IMR-90 (cell line): ENCODE results near the gene ZFPM1. TPM values are rescaled to one million over a fixed set of nuclear protein-coding genes. Genes with fewer than 3 reads are reported as not detected.

ENCODE experiments used
- ATAC-seq: fragments of 200-7000 bp; cut with Tn5 transposase; 2 replicates; pipeline ENCODE4 v1.9.1; 2020; ENCODE audit warnings: low read depth, mild to moderate bottlenecking, moderate library complexity
- BruUV-seq: library from RNA; stranded (reverse); fragments of 400-500 nt; replicated peaks from 2 replicates; lab custom pipeline; 2021; lab: Mats Ljungman, UMichigan
- CTCF ChIA-PET: fragments of 300-600 bp; formaldehyde crosslinking; extraction: SDS; loops from one replicate; lab custom pipeline; 2021; ENCODE audit warnings: antibody characterized with exemption; lab: Yijun Ruan, JAX
- POLR2A ChIA-PET: fragments of 300-600 bp; sonication (Branson Sonifier 250); formaldehyde crosslinking; loops from one replicate; lab custom pipeline; 2022; ENCODE audit warnings: antibody characterized with exemption; ENCODE audit not compliant: unreplicated experiment; lab: Charles Lee
- DNase-seq: peaks from one replicate; pipeline ENCODE4 v3.0.0; 2013
- H2AFZ ChIP-seq: replicated peaks from 2 replicates; pipeline ENCODE3; 2013; ENCODE audit warnings: low read length, mild to moderate bottlenecking; ENCODE audit not compliant: poor library complexity
- H2AK5ac ChIP-seq: 2 replicates; pipeline ENCODE4 v1.6.1; 2013; ENCODE audit warnings: low read depth, low read length, inconsistent platforms
- H2AK9ac ChIP-seq: replicated peaks from 2 replicates; pipeline ENCODE3; 2013; ENCODE audit warnings: mild to moderate bottlenecking, low read depth, low read length, moderate library complexity; ENCODE audit not compliant: poor library complexity
- H2BK120ac ChIP-seq: 2 replicates; pipeline ENCODE4 v1.6.1; 2013; ENCODE audit warnings: low read depth, low read length, inconsistent platforms
- H2BK15ac ChIP-seq: 3 replicates; pipeline ENCODE4 v1.6.1; 2013; ENCODE audit warnings: low read depth, low read length, inconsistent platforms
- H2BK20ac ChIP-seq: 2 replicates; pipeline ENCODE4 v1.6.1; 2013; ENCODE audit warnings: low read depth, mild to moderate bottlenecking, inconsistent platforms, low read length, moderate library complexity
- H2BK5ac ChIP-seq: 2 replicates; pipeline ENCODE4 v1.6.1; 2013; ENCODE audit warnings: mild to moderate bottlenecking, low read depth, low read length, inconsistent platforms; ENCODE audit not compliant: poor library complexity, severe bottlenecking
- H3K14ac ChIP-seq: replicated peaks from 2 replicates; pipeline ENCODE4 v1.6.1; 2013; ENCODE audit warnings: low read depth, low read length, inconsistent platforms
- H3K18ac ChIP-seq: 2 replicates; pipeline ENCODE4 v1.6.1; 2013; ENCODE audit warnings: low read depth, low read length, control low read depth
- H3K23ac ChIP-seq: 2 replicates; pipeline ENCODE4 v1.6.1; 2013; ENCODE audit warnings: low read depth, low read length, inconsistent platforms
- H3K27ac ChIP-seq: 2 replicates; pipeline ENCODE4 v1.5.1; 2013; ENCODE audit warnings: mild to moderate bottlenecking, control low read depth, low read length; ENCODE audit not compliant: insufficient read depth
- H3K27me3 ChIP-seq: 2 replicates; pipeline ENCODE4 v1.6.1; 2013; ENCODE audit warnings: low read length; ENCODE audit not compliant: control insufficient read depth, insufficient read depth
- H3K36me3 ChIP-seq: 2 replicates; pipeline ENCODE4 v1.6.1; 2013; ENCODE audit warnings: low read length, mixed read lengths; ENCODE audit not compliant: control insufficient read depth, insufficient read depth
- H3K4ac ChIP-seq: 2 replicates; pipeline ENCODE4 v1.6.1; 2013; ENCODE audit warnings: low read depth, low read length, inconsistent platforms
- H3K4me1 ChIP-seq: 2 replicates; pipeline ENCODE4 v1.6.1; 2013; ENCODE audit warnings: low read length, mixed read lengths; ENCODE audit not compliant: control insufficient read depth, insufficient read depth
- H3K4me2 ChIP-seq: 2 replicates; pipeline ENCODE4 v1.6.1; 2013; ENCODE audit warnings: low read depth, mild to moderate bottlenecking, control low read depth, low read length, moderate library complexity
- H3K4me3 ChIP-seq: 2 replicates; pipeline ENCODE4 v1.5.1; 2013; ENCODE audit warnings: low read depth, mild to moderate bottlenecking, control low read depth, low read length, moderate library complexity; ENCODE audit not compliant: insufficient read depth
- H3K56ac ChIP-seq: 2 replicates; pipeline ENCODE4 v1.6.1; 2013; ENCODE audit warnings: low read length, inconsistent platforms; ENCODE audit not compliant: insufficient read depth; ENCODE audit errors: extremely low read depth
- H3K79me1 ChIP-seq, 2 experiments: 2 replicates each; pipeline ENCODE4 v1.6.1; 2013; ENCODE audit warnings: low read length in 2 of 2, inconsistent platforms in 1 of 2, low read depth in 1 of 2
- H3K9ac ChIP-seq: 2 replicates; pipeline ENCODE4 v1.6.1; 2013; ENCODE audit warnings: low read depth, low read length, control low read depth
- H3K9me1 ChIP-seq: 2 replicates; pipeline ENCODE4 v1.6.1; 2013; ENCODE audit warnings: low read length, inconsistent platforms; ENCODE audit not compliant: insufficient read depth
- H3K9me3 ChIP-seq: 2 replicates; pipeline ENCODE4 v1.6.1; 2013; ENCODE audit warnings: low read length; ENCODE audit not compliant: control insufficient read depth, insufficient read depth
- H4K20me1 ChIP-seq: 2 replicates; pipeline ENCODE4 v1.6.1; 2013; ENCODE audit warnings: low read length, inconsistent platforms; ENCODE audit not compliant: insufficient read depth
- H4K5ac ChIP-seq: 2 replicates; pipeline ENCODE4 v1.6.1; 2013; ENCODE audit warnings: mild to moderate bottlenecking, low read depth, low read length, control low read depth
- H4K8ac ChIP-seq, 2 experiments: 2 replicates each; pipeline ENCODE4 v1.6.1; 2013; ENCODE audit warnings: low read depth in 2 of 2, low read length in 2 of 2, control low read depth in 1 of 2, inconsistent platforms in 1 of 2
- H4K91ac ChIP-seq: 2 replicates; pipeline ENCODE4 v1.6.1; 2013; ENCODE audit warnings: low read depth, low read length, inconsistent platforms; ENCODE audit not compliant: insufficient read depth
- BHLHE40 ChIP-seq: fragments of 150-350 bp; IDR thresholded peaks from 2 replicates; pipeline ENCODE4 v1.6.1; 2016; ENCODE audit warnings: mild to moderate bottlenecking, low read depth, low read length
- FOS ChIP-seq: fragments of 150-350 bp; IDR thresholded peaks from 2 replicates; pipeline ENCODE4 v1.6.1; 2016; ENCODE audit warnings: low read depth, low read length
- RAD21 ChIP-seq: IDR thresholded peaks from 2 replicates; pipeline ENCODE4 v1.6.1; 2012; ENCODE audit warnings: low read length, improper control_type of control experiment
- SMC3 ChIP-seq: fragments of 150-350 bp; IDR thresholded peaks from 2 replicates; pipeline ENCODE4 v1.6.1; 2016; ENCODE audit warnings: low read depth, mild to moderate bottlenecking, antibody characterized with exemption, low read length, moderate library complexity
- WGBS, 2 experiments: methylation state at CpG; one replicate each; pipeline versions ENCODE4 v1.1.5 to v1.1.7; 2013; ENCODE audit warnings: missing lambda C conversion rate in 2 of 2; ENCODE audit not compliant: insufficient read length in 1 of 2; ENCODE audit errors: extremely low coverage in 2 of 2; 5-methylcytosine and 5-hydroxymethylcytosine counted together
- dilution Hi-C: fragments of 300-500 bp; cut with HindIII; formaldehyde crosslinking; loops from one replicate; pipeline ENCODE4 v1.14.3; 2018; ENCODE audit warnings: low sequenced_read_pairs; ENCODE audit not compliant: unreplicated experiment
- in situ Hi-C: fragments of 300-500 bp; cut with MboI; formaldehyde crosslinking; loops from 3 replicates; pipeline ENCODE4 v1.14.3; 2019; ENCODE audit warnings: low sequenced_read_pairs, inconsistent platforms, mixed read lengths
- intact Hi-C: fragments of 100-400 bp; cut with micrococcal nuclease; formaldehyde crosslinking; loops from 2 replicates; pipeline ENCODE4 v1.10.0; 2022
- polyA plus RNA-seq, 3 experiments: library from polyadenylated mRNA; depleted of rRNA; stranded (reverse); fragments of >200 nt; gene quantifications; 2 replicates each; pipeline ENCODE4 v1.2.3, GENCODE V29; 2012; ENCODE audit warnings: low replicate concordance in 1 of 3
- total RNA-seq: library from RNA; depleted of rRNA; stranded (reverse); fragments of >200 nt; gene quantifications from 2 replicates; pipeline ENCODE4 v1.2.3, GENCODE V29; 2012
- TF ChIP-seq, protein P1 (sequence below): conservative IDR thresholded peaks from 2 replicates; pipeline ENCODE4 v1.5.1; 2012; ENCODE audit warnings: mild to moderate bottlenecking, low read depth, low read length, improper control_type of control experiment

Gene ZFPM1
- total and polyA plus RNA-seq, 2 of the 4 experiments (the other 2 are of a cell fraction): 0.36 to 1.1 TPM

DNA sequence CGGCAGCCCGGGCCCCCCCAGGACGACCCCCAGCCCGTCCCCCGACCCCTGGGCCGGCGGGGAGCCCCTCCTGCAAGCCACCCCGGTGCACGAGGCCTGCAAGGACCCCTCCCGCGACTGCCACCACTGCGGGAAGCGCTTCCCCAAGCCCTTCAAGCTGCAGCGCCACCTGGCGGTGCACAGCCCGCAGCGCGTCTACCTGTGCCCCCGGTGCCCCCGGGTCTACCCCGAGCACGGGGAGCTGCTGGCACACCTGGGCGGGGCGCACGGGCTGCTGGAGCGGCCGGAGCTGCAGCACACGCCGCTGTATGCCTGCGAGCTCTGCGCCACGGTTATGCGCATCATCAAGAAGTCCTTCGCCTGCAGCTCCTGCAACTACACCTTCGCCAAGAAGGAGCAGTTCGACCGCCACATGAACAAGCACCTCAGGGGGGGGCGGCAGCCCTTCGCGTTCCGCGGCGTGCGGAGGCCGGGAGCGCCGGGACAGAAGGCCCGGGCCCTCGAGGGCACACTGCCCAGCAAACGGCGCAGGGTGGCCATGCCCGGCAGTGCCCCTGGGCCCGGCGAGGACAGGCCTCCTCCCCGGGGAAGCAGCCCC lies 15.6 kb upstream of the ZFPM1 start:
- H2AK5ac ChIP-seq: no peak overlapping the region
- H2BK20ac ChIP-seq: no peak overlapping the region
- no peak overlapping the region for H3K27ac ChIP-seq
- no peak overlapping the region for H3K4me3 ChIP-seq
- H3K18ac ChIP-seq: no peak overlapping the region
- H3K36me3 ChIP-seq: peaks cover 57% of the 10 kb centered on the region; the same call in 1 of the 2 replicates
- H3K9me1 ChIP-seq: peaks cover 2% of the 10 kb centered on the region; the same call in 1 of the 2 replicates
- no TSS peak for BruUV-seq
- dilution Hi-C loops (no loop called here), in situ Hi-C loops (no loop called here), intact Hi-C loops (no loop called here)
- CTCF ChIA-PET: no interaction called here
- no peak overlapping the region for H3K4ac ChIP-seq
- no peak overlapping the region for H3K4me2 ChIP-seq
- H2AK9ac ChIP-seq: peak overlapping the region; percentile 63
- peaks cover 4% of the 10 kb centered on the region for H3K4me1 ChIP-seq
- no peaks in the 10 kb centered on the region for H3K27me3 ChIP-seq
- H2BK15ac ChIP-seq: no peak overlapping the region
- H3K14ac ChIP-seq: no peak overlapping the region
- WGBS, 2 experiments: 77% methylated on average over 34 of the region's 55 CpGs; no CpG with 5 or more reads in 1 of the 2 experiments
- ATAC-seq (no peak), DNase-seq (peak; percentile 27)
- H2BK5ac ChIP-seq: no peak overlapping the region
- 0 out of 2 replicates have a peak overlapping the region, but pooled peaks have one; percentile 12 for H4K5ac ChIP-seq
- no peak overlapping the region for H3K56ac ChIP-seq
- POLR2A ChIA-PET: no interaction called here
- TF ChIP-seq BHLHE40: no peak
- TF ChIP-seq, protein P1, sequence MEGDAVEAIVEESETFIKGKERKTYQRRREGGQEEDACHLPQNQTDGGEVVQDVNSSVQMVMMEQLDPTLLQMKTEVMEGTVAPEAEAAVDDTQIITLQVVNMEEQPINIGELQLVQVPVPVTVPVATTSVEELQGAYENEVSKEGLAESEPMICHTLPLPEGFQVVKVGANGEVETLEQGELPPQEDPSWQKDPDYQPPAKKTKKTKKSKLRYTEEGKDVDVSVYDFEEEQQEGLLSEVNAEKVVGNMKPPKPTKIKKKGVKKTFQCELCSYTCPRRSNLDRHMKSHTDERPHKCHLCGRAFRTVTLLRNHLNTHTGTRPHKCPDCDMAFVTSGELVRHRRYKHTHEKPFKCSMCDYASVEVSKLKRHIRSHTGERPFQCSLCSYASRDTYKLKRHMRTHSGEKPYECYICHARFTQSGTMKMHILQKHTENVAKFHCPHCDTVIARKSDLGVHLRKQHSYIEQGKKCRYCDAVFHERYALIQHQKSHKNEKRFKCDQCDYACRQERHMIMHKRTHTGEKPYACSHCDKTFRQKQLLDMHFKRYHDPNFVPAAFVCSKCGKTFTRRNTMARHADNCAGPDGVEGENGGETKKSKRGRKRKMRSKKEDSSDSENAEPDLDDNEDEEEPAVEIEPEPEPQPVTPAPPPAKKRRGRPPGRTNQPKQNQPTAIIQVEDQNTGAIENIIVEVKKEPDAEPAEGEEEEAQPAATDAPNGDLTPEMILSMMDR: peak; percentile 54
- TF ChIP-seq SMC3: peak; percentile 44
- TF ChIP-seq FOS: no peak
- TF ChIP-seq RAD21: peak; percentile 64
- no peaks in the 10 kb centered on the region for H3K9me3 ChIP-seq
- H4K20me1 ChIP-seq: peaks cover 40% of the 10 kb centered on the region
- peaks cover 4 to 33% of the 10 kb centered on the region in 2 experiments; a peak in 3 of 4 replicates for H3K79me1 ChIP-seq
- H4K91ac ChIP-seq: no peak overlapping the region
- no peak overlapping the region for H3K9ac ChIP-seq
- no peak overlapping the region for H2AFZ ChIP-seq
- H2BK120ac ChIP-seq: no peak overlapping the region
- no peak overlapping the region for H3K23ac ChIP-seq
- no peak overlapping the region for H4K8ac ChIP-seq
